Measurements from ENCODE around the gene MRPL10.

DNA sequence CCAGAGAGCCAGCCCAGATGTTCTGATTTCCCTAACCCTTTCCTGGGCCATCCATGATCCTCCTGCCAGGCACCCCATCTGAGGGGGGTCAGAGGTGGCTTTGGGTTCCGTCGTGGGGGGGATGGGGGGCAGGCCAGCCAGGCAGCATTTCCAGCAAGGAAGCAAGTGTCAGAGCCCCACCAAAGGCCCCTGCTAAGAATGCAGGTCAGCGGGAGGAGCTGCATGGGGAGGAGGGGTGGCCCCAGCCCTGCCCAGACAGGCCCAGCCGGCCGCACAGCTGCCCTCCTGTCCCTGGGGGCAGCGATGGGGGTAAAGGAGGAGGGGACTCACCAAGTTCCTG, 12.0 kb upstream of the MRPL10 start:
- TF ChIP-seq CTCF (IDR thresholded peaks at IDR 0.05), result no peak
- no peak for TF ChIP-seq EP300 (IDR thresholded peaks at IDR 0.05)
- no peak for TF ChIP-seq POLR2AphosphoS5 (IDR thresholded peaks at IDR 0.05)

All from gastroesophageal sphincter (tissue), 3 donors.